Mucosa of stomach (tissue), 1 donor: ENCODE data around the gene DBNDD1.
A peak's percentile ranks its signal among the peaks of the same experiment; 100 is the strongest.

Experiments used
- H3K27me3 ChIP-seq: one replicate; pipeline ENCODE4 v1.7.0; 2013; ENCODE audit warnings: mild to moderate bottlenecking, low read length; ENCODE audit not compliant: control insufficient read depth, insufficient read depth
- H3K36me3 ChIP-seq: one replicate; pipeline ENCODE4 v1.7.0; 2013; ENCODE audit warnings: low read length; ENCODE audit not compliant: control insufficient read depth, insufficient read depth
- H3K4me1 ChIP-seq: one replicate; pipeline ENCODE4 v1.7.0; 2013; ENCODE audit warnings: mild to moderate bottlenecking, low read length; ENCODE audit not compliant: control insufficient read depth, insufficient read depth
- H3K4me3 ChIP-seq: one replicate; pipeline ENCODE4 v1.7.0; 2013; ENCODE audit warnings: low read length
- H3K9ac ChIP-seq: one replicate; pipeline ENCODE4 v1.7.0; 2013; ENCODE audit warnings: mild to moderate bottlenecking, low read length, moderate library complexity
- H3K9me3 ChIP-seq: one replicate; pipeline ENCODE4 v1.7.0; 2013; ENCODE audit warnings: mild to moderate bottlenecking, low read length, moderate library complexity; ENCODE audit not compliant: control insufficient read depth
- donor health status: Pancreatic carcinoma.

Gene DBNDD1

GRCh38 chr16:90046971-90047713 lies 27.9 kb upstream of the DBNDD1 start:
- peaks cover 32% of the 10 kb centered on the region for H3K4me1 ChIP-seq
- peaks cover 5% of the 10 kb centered on the region for H3K36me3 ChIP-seq
- peak overlapping the region; percentile 19 for H3K4me3 ChIP-seq
- peak overlapping the region; percentile 64 for H3K9ac ChIP-seq
- peaks cover 5% of the 10 kb centered on the region for H3K27me3 ChIP-seq
- H3K9me3 ChIP-seq, result no peaks in the 10 kb centered on the region

- Histone ChIP-seq H3K9me3 (no peaks in the 10 kb centered on the region), H3K4me3 (peak overlapping the region; percentile 19), H3K4me1 (peaks cover 32% of the 10 kb centered on the region), H3K9ac (peak overlapping the region; percentile 64), H3K36me3 (peaks cover 5% of the 10 kb centered on the region), H3K27me3 (peaks cover 5% of the 10 kb centered on the region)
Observed at GRCh38 chr16:90046122-90046970, 27.1 kb upstream of the DBNDD1 start.

- Histone ChIP-seq H3K9ac (no peak overlapping the region), H3K27me3 (peaks cover 5% of the 10 kb centered on the region), H3K36me3 (peaks cover 5% of the 10 kb centered on the region), H3K9me3 (no peaks in the 10 kb centered on the region), H3K4me1 (peaks cover 32% of the 10 kb centered on the region), H3K4me3 (no peak overlapping the region)
Observed at GRCh38 chr16:90044111-90044551, 24.9 kb upstream of the DBNDD1 start.

GRCh38 chr16:90043526-90043925 lies 24.3 kb upstream of the DBNDD1 start:
- Histone ChIP-seq H3K36me3 (peaks cover 5% of the 10 kb centered on the region), H3K9me3 (no peaks in the 10 kb centered on the region), H3K4me1 (peaks cover 32% of the 10 kb centered on the region), H3K4me3 (no peak overlapping the region), H3K9ac (no peak overlapping the region), H3K27me3 (peaks cover 5% of the 10 kb centered on the region)

GRCh38 chr16:90042946-90043514 lies 23.8 kb upstream of the DBNDD1 start:
- Histone ChIP-seq H3K9me3 (no peaks in the 10 kb centered on the region), H3K27me3 (peaks cover 5% of the 10 kb centered on the region), H3K9ac (no peak overlapping the region), H3K4me3 (no peak overlapping the region), H3K4me1 (peaks cover 32% of the 10 kb centered on the region), H3K36me3 (peaks cover 5% of the 10 kb centered on the region)

GRCh38 chr16:90041896-90042473 lies 22.7 kb upstream of the DBNDD1 start:
- peaks cover 28% of the 10 kb centered on the region for H3K4me1 ChIP-seq
- no peaks in the 10 kb centered on the region for H3K9me3 ChIP-seq
- H3K4me3 ChIP-seq, result no peak overlapping the region
- no peak overlapping the region for H3K9ac ChIP-seq
- peaks cover 5% of the 10 kb centered on the region for H3K36me3 ChIP-seq
- H3K27me3 ChIP-seq, result peaks cover 2% of the 10 kb centered on the region

- Histone ChIP-seq H3K9me3 (no peaks in the 10 kb centered on the region), H3K9ac (no peak overlapping the region), H3K4me1 (peaks cover 19% of the 10 kb centered on the region), H3K4me3 (no peak overlapping the region), H3K36me3 (peaks cover 6% of the 10 kb centered on the region), H3K27me3 (no peaks in the 10 kb centered on the region)
Observed at GRCh38 chr16:90040152-90041023, 21.1 kb upstream of the DBNDD1 start.

GRCh38 chr16:90037276-90037675 lies 18.0 kb upstream of the DBNDD1 start:
- H3K36me3 ChIP-seq, result peaks cover 8% of the 10 kb centered on the region
- no peak overlapping the region for H3K4me3 ChIP-seq
- H3K4me1 ChIP-seq, result no peaks in the 10 kb centered on the region
- no peaks in the 10 kb centered on the region for H3K9me3 ChIP-seq
- H3K9ac ChIP-seq, result no peak overlapping the region
- H3K27me3 ChIP-seq, result no peaks in the 10 kb centered on the region

GRCh38 chr16:90035902-90036301 lies 16.6 kb upstream of the DBNDD1 start:
- Histone ChIP-seq H3K4me3 (no peak overlapping the region), H3K27me3 (no peaks in the 10 kb centered on the region), H3K4me1 (no peaks in the 10 kb centered on the region), H3K9ac (no peak overlapping the region), H3K36me3 (peaks cover 14% of the 10 kb centered on the region), H3K9me3 (no peaks in the 10 kb centered on the region)

- Histone ChIP-seq H3K4me1 (no peaks in the 10 kb centered on the region), H3K9me3 (no peaks in the 10 kb centered on the region), H3K4me3 (no peak overlapping the region), H3K9ac (no peak overlapping the region), H3K36me3 (peaks cover 14% of the 10 kb centered on the region), H3K27me3 (no peaks in the 10 kb centered on the region)
Observed at GRCh38 chr16:90034504-90034903, 15.2 kb upstream of the DBNDD1 start.

- no peaks in the 10 kb centered on the region for H3K9me3 ChIP-seq
- no peaks in the 10 kb centered on the region for H3K27me3 ChIP-seq
- H3K9ac ChIP-seq, result no peak overlapping the region
- no peaks in the 10 kb centered on the region for H3K4me1 ChIP-seq
- peaks cover 14% of the 10 kb centered on the region for H3K36me3 ChIP-seq
- no peak overlapping the region for H3K4me3 ChIP-seq
Observed at GRCh38 chr16:90033387-90033786, 14.1 kb upstream of the DBNDD1 start.
